Measurements from ENCODE around the gene YBEY. TPM values are rescaled to one million over a fixed set of nuclear protein-coding genes. Genes with fewer than 3 reads are reported as not detected.

The YBEY gene
- total and polyA plus RNA-seq, 2 experiments from 2014 or later = 16.4 to 19.1 TPM

DNA sequence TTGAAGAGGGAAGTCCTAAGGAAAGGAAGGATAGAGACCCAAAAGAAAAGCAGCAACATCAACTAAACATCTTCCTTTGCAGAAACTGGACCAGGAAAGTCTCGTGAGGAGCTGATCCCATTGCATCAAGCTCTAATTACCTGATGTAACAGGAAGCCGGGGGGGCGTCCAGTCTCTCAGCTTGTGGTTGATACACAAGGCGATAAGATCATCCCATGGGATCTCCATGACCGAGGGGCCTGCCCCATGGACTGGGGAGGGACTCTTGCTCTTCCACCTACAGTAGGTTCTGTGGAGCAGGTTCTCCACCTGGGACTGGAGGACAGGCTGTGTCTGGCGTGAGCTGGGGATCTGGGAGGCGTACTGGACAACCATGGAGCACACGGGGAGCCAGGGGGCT lies 42.8 kb upstream of the YBEY start:
- H3K36me3 ChIP-seq (ENCODE audit: low read depth) = peaks cover 71% of the 10 kb centered on the region
- in situ Hi-C loops (cut with MboI) = no loop called here

DNA sequence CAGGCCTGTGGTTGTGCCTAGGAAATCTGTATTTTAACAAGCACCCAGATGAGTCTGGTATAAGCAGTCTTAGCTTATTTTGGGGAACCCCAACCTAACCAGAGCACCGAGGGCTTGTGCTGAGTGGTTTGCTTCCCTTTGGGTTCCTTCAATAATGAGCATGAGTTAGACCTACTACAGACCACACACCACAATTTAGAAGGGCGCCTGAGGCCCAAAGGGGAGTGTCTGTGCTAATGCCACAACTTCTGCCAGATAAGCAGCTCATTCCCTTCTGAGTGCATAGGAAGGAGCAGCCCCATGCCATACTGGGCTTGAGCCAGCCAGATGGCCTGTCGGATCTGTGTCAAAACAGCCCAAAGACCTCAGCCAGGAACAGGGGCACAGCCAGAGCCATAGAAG lies 42.2 kb upstream of the YBEY start:
- in situ Hi-C loops (cut with MboI) = no loop called here

More for the DNA sequence above, 42.8 kb upstream of the YBEY start:
- 90 to 91% methylated on average over 8 of the region's 8 CpGs for WGBS, 2 experiments (ENCODE audit: low coverage in 1 of 2, low lambda C conversion rate in 2 of 2, missing lambda C conversion rate in 2 of 2)
- Histone ChIP-seq H3K9ac (no peak overlapping the region), H2AFZ (no peak overlapping the region), H3K4me1 (ENCODE audit: insufficient read depth) (no peaks in the 10 kb centered on the region), H3K27me3 (replicated peaks; ENCODE audit: insufficient read depth) (no peaks in the 10 kb centered on the region), H3F3A (ENCODE audit: insufficient read depth) (0 out of 2 replicates have a peak, but pooled peaks cover 11% of the 10 kb centered on the region), H3K4me2 (ENCODE audit: unreplicated experiment) (no peak overlapping the region), H3K4me3 (no peak overlapping the region), H3K27ac (no peak overlapping the region), H4K20me1 (ENCODE audit: insufficient read depth) (no peaks in the 10 kb centered on the region), H3K9me2 (ENCODE audit: insufficient read depth) (no peaks in the 10 kb centered on the region), H3K9me3 (ENCODE audit: low read depth) (no peaks in the 10 kb centered on the region), H3K79me2 (ENCODE audit: insufficient read depth) (no peaks in the 10 kb centered on the region)
- TF ChIP-seq EZH2 (IDR thresholded peaks at IDR 0.05; ENCODE audit: insufficient read depth, poor library complexity, severe bottlenecking) (no peak), EZH2phosphoT487 (IDR thresholded peaks at IDR 0.05; ENCODE audit: insufficient read depth, low read depth) (no peak)
- DNase-seq = no peak

DNA sequence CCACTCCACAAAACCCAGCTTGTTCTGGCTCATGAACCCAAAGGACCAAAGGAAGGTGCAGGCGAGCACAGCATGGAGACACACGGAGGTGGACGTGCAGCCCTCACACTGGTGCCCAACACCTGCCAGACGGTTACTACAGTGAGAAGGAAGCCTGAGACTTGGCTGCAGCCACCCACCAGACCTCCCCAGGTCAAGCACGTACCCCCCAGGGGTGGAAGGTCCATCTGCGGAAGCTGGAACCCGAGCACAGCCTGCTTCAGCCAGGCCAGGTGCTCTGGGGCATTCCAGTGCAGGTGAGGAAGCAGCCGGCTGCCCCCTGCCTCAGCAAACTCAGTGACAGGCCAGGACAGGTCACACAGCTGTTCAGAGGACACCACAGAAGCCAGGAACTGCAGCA lies 41.5 kb upstream of the YBEY start:
- WGBS, 2 experiments (ENCODE audit: low coverage in 1 of 2, low lambda C conversion rate in 2 of 2, missing lambda C conversion rate in 2 of 2) = 99 to 100% methylated on average over 8 of the region's 8 CpGs
- Histone ChIP-seq H3K4me3 (no peak overlapping the region), H3F3A (ENCODE audit: insufficient read depth) (0 out of 2 replicates have a peak, but pooled peaks cover 11% of the 10 kb centered on the region), H3K9ac (no peak overlapping the region), H3K9me2 (ENCODE audit: insufficient read depth) (no peaks in the 10 kb centered on the region), H3K4me1 (ENCODE audit: insufficient read depth) (no peaks in the 10 kb centered on the region), H2AFZ (no peak overlapping the region), H3K79me2 (ENCODE audit: insufficient read depth) (no peaks in the 10 kb centered on the region), H3K36me3 (ENCODE audit: low read depth) (peaks cover 68% of the 10 kb centered on the region), H3K27me3 (replicated peaks; ENCODE audit: insufficient read depth) (no peaks in the 10 kb centered on the region), H3K9me3 (ENCODE audit: low read depth) (no peaks in the 10 kb centered on the region), H3K27ac (no peak overlapping the region), H3K4me2 (ENCODE audit: unreplicated experiment) (no peak overlapping the region), H4K20me1 (ENCODE audit: insufficient read depth) (no peaks in the 10 kb centered on the region)
- DNase-seq = no peak
- in situ Hi-C loops (cut with MboI) = no loop called here
- TF ChIP-seq EZH2 (IDR thresholded peaks at IDR 0.05; ENCODE audit: insufficient read depth, poor library complexity, severe bottlenecking) = no peak
- no peak for TF ChIP-seq EZH2phosphoT487 (IDR thresholded peaks at IDR 0.05; ENCODE audit: insufficient read depth, low read depth)

More for the DNA sequence above, 42.2 kb upstream of the YBEY start:
- Histone ChIP-seq H3K4me3 (no peak overlapping the region), H3K9ac (no peak overlapping the region), H3K4me2 (ENCODE audit: unreplicated experiment) (no peak overlapping the region), H3K36me3 (ENCODE audit: low read depth) (peaks cover 69% of the 10 kb centered on the region), H3K9me2 (ENCODE audit: insufficient read depth) (no peaks in the 10 kb centered on the region), H3K4me1 (ENCODE audit: insufficient read depth) (no peaks in the 10 kb centered on the region), H2AFZ (no peak overlapping the region), H3K79me2 (ENCODE audit: insufficient read depth) (no peaks in the 10 kb centered on the region), H3K9me3 (ENCODE audit: low read depth) (no peaks in the 10 kb centered on the region), H3F3A (ENCODE audit: insufficient read depth) (0 out of 2 replicates have a peak, but pooled peaks cover 11% of the 10 kb centered on the region), H3K27me3 (replicated peaks; ENCODE audit: insufficient read depth) (no peaks in the 10 kb centered on the region), H4K20me1 (ENCODE audit: insufficient read depth) (no peaks in the 10 kb centered on the region), H3K27ac (no peak overlapping the region)
- TF ChIP-seq EZH2phosphoT487 (IDR thresholded peaks at IDR 0.05; ENCODE audit: insufficient read depth, low read depth) (no peak), EZH2 (IDR thresholded peaks at IDR 0.05; ENCODE audit: insufficient read depth, poor library complexity, severe bottlenecking) (no peak)
- DNase-seq = no peak
- whole genome bisulfite sequencing, 2 experiments (ENCODE audit: low coverage in 1 of 2, low lambda C conversion rate in 2 of 2, missing lambda C conversion rate in 2 of 2) = 79 to 86% methylated on average over 3 of the region's 3 CpGs

DNA sequence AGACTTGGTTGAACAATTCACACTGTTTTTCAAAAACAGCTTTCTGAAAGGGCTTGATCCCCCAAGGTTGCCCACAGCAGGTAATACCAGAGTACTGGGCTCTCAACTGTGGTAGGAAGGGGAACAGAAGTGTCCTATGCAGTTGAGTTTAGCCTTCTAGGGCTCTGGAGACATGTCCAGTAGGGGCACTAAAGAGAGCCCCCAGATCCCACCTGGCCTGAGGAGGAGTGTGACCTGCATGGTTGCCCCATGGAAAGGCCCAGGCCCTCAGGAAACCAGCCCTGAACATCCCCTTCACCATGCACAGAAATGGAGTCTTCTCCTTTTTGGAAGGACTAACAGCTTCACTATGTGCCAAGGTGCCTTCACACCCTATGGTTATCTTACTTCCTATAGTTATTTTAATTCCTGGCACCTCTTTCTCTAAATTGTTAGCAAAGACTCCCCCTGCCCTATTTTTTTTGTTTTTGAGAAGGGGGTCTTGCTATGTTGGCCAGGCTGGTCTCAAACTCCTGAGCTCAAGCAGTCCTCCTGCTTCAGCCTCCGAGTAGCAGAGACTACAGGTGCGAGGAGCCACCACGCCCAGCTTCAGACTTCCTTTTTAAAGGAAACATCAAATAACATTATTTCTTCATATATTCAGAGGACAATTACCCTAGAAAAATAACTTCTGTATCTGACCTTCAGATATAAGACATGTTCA lies 40.8 kb upstream of the YBEY start:
- DNase-seq = no peak
- H3K9me3 ChIP-seq (ENCODE audit: low read depth) = no peaks in the 10 kb centered on the region
- H3F3A ChIP-seq (ENCODE audit: insufficient read depth) = 0 out of 2 replicates have a peak, but pooled peaks cover 11% of the 10 kb centered on the region
- H3K9me2 ChIP-seq (ENCODE audit: insufficient read depth) = no peaks in the 10 kb centered on the region
- in situ Hi-C loops (cut with MboI) = no loop called here
- peaks cover 67% of the 10 kb centered on the region for H3K36me3 ChIP-seq (ENCODE audit: low read depth)
- no peak overlapping the region for H3K4me3 ChIP-seq
- H2AFZ ChIP-seq = no peak overlapping the region
- TF ChIP-seq EZH2 (IDR thresholded peaks at IDR 0.05; ENCODE audit: insufficient read depth, poor library complexity, severe bottlenecking) (no peak), EZH2phosphoT487 (IDR thresholded peaks at IDR 0.05; ENCODE audit: insufficient read depth, low read depth) (no peak)
- no peaks in the 10 kb centered on the region for H3K27me3 ChIP-seq (replicated peaks; ENCODE audit: insufficient read depth)
- H4K20me1 ChIP-seq (ENCODE audit: insufficient read depth) = no peaks in the 10 kb centered on the region
- H3K79me2 ChIP-seq (ENCODE audit: insufficient read depth) = no peaks in the 10 kb centered on the region
- WGBS, 2 experiments (ENCODE audit: low coverage in 1 of 2, low lambda C conversion rate in 2 of 2, missing lambda C conversion rate in 2 of 2) = 93 to 99% methylated on average over 3 of the region's 3 CpGs
- H3K9ac ChIP-seq = no peak overlapping the region
- no peak overlapping the region for H3K27ac ChIP-seq
- no peaks in the 10 kb centered on the region for H3K4me1 ChIP-seq (ENCODE audit: insufficient read depth)
- no peak overlapping the region for H3K4me2 ChIP-seq (ENCODE audit: unreplicated experiment)

Measured in GM23248 (cell line).